Measurements from ENCODE around the gene ITPKC.
"Not testable (repeated sequence)": the region's sequence is repeated elsewhere in the genome, so short reads cannot be mapped to it uniquely, and the experiment has no call there.

Gene ITPKC

GRCh38 chr19:40742477-40742876 is 25.6 kb downstream of the ITPKC start:
- no peak for DNase-seq

GRCh38 chr19:40742886-40743285 is 26.0 kb downstream of the ITPKC start:
- no peak for DNase-seq

GRCh38 chr19:40743926-40744325 is 27.0 kb downstream of the ITPKC start:
- no peak for DNase-seq

- peak in 1 of 2 experiments; percentile 49 for DNase-seq
Measured at GRCh38 chr19:40744554-40745401, 27.9 kb downstream of the ITPKC start.

- no peak for DNase-seq
Measured at GRCh38 chr19:40745402-40745780, 28.5 kb downstream of the ITPKC start.

GRCh38 chr19:40747536-40747935 is 30.6 kb downstream of the ITPKC start:
- DNase-seq = no peak

GRCh38 chr19:40750058-40750873 is 33.4 kb downstream of the ITPKC start, which contains the start of gene ACTMAP:
ACTMAP (minus strand) TSS chr19:40750477; CDS start chr19:40749803, 674 bp downstream.
- DNase-seq = peak; percentile 100

- DNase-seq = peak; percentile 99 to 100
Measured at GRCh38 chr19:40750874-40751537, 34.1 kb downstream of the ITPKC start, which contains the start of gene SNRPA. SNRPA (plus strand) TSS chr19:40751203; CDS start chr19:40751409, 206 bp downstream.

- no peak for DNase-seq
Measured at GRCh38 chr19:40752257-40752781, 35.4 kb downstream of the ITPKC start.

GRCh38 chr19:40754611-40755247 is 37.8 kb downstream of the ITPKC start:
- DNase-seq = peak in 1 of 2 experiments; percentile 21

GRCh38 chr19:40755248-40755624 is 38.3 kb downstream of the ITPKC start:
- DNase-seq = no peak

- no peak for DNase-seq
Measured at GRCh38 chr19:40755791-40756190, 38.9 kb downstream of the ITPKC start.

GRCh38 chr19:40756502-40757110 is 39.7 kb downstream of the ITPKC start:
- DNase-seq = no peak

GRCh38 chr19:40758491-40758890 is 41.6 kb downstream of the ITPKC start:
- no peak for DNase-seq

- DNase-seq = no peak
Measured at GRCh38 chr19:40759352-40759751, 42.4 kb downstream of the ITPKC start.

GRCh38 chr19:40762754-40763470 is 46.0 kb downstream of the ITPKC start:
- DNase-seq = no peak

GRCh38 chr19:40763526-40763925 is 46.6 kb downstream of the ITPKC start:
- DNase-seq = no peak

GRCh38 chr19:40763963-40764362 is 47.1 kb downstream of the ITPKC start:
- no peak for DNase-seq

- not testable (repeated sequence) for DNase-seq
Measured at GRCh38 chr19:40766385-40766784, 49.5 kb downstream of the ITPKC start.

- no peak for DNase-seq
Measured at GRCh38 chr19:40768869-40769268, 52.0 kb downstream of the ITPKC start.

All from NCI-H526 (cell line).